Measurements from ENCODE around the gene PITPNC1.

The PITPNC1 gene

GRCh38 chr17:67442787-67443624 lies 65.9 kb downstream of the PITPNC1 start:
- no peak for TF ChIP-seq TAF1 (IDR thresholded peaks at IDR 0.05; ENCODE audit: borderline replicate concordance, insufficient read depth, low read length)
- no peak for TF ChIP-seq SIN3A (IDR thresholded peaks at IDR 0.05; ENCODE audit: borderline replicate concordance, insufficient read depth, low read length)
- no peak for TF ChIP-seq POLR2AphosphoS5 (IDR thresholded peaks at IDR 0.05; ENCODE audit: low read depth, low read length)
- TF ChIP-seq FOXP2 (optimal IDR thresholded peaks at IDR 0.05; ENCODE audit: borderline replicate concordance, extremely low read depth, extremely low read length, insufficient read depth), result no peak
- no peak for TF ChIP-seq REST (IDR thresholded peaks at IDR 0.05; ENCODE audit: insufficient read depth in 1 of 2, low read depth in 2 of 2, low read length in 2 of 2)

GRCh38 chr17:67443931-67444595 lies 67.0 kb downstream of the PITPNC1 start:
- peak; percentile 38; the same call in 1 of the 2 replicates for TF ChIP-seq POLR2AphosphoS5 (IDR thresholded peaks at IDR 0.05; ENCODE audit: low read depth, low read length)
- no peak for TF ChIP-seq TAF1 (IDR thresholded peaks at IDR 0.05; ENCODE audit: borderline replicate concordance, insufficient read depth, low read length)
- peak; percentile 11 for TF ChIP-seq FOXP2 (optimal IDR thresholded peaks at IDR 0.05; ENCODE audit: borderline replicate concordance, extremely low read depth, extremely low read length, insufficient read depth)

GRCh38 chr17:67448449-67448848 lies 71.4 kb downstream of the PITPNC1 start:
- no peak for TF ChIP-seq TAF1 (IDR thresholded peaks at IDR 0.05; ENCODE audit: borderline replicate concordance, insufficient read depth, low read length)
- no peak for TF ChIP-seq REST (IDR thresholded peaks at IDR 0.05; ENCODE audit: insufficient read depth in 1 of 2, low read depth in 2 of 2, low read length in 2 of 2)
- no peak for TF ChIP-seq FOXP2 (optimal IDR thresholded peaks at IDR 0.05; ENCODE audit: borderline replicate concordance, extremely low read depth, extremely low read length, insufficient read depth)
- no peak for TF ChIP-seq POLR2AphosphoS5 (IDR thresholded peaks at IDR 0.05; ENCODE audit: low read depth, low read length)
- TF ChIP-seq SIN3A (IDR thresholded peaks at IDR 0.05; ENCODE audit: borderline replicate concordance, insufficient read depth, low read length), result no peak

GRCh38 chr17:67449065-67449464 lies 72.0 kb downstream of the PITPNC1 start:
- no peak for TF ChIP-seq POLR2AphosphoS5 (IDR thresholded peaks at IDR 0.05; ENCODE audit: low read depth, low read length)
- TF ChIP-seq TAF1 (IDR thresholded peaks at IDR 0.05; ENCODE audit: borderline replicate concordance, insufficient read depth, low read length), result no peak
- TF ChIP-seq REST (IDR thresholded peaks at IDR 0.05; ENCODE audit: insufficient read depth in 1 of 2, low read depth in 2 of 2, low read length in 2 of 2), result no peak
- no peak for TF ChIP-seq FOXP2 (optimal IDR thresholded peaks at IDR 0.05; ENCODE audit: borderline replicate concordance, extremely low read depth, extremely low read length, insufficient read depth)
- TF ChIP-seq SIN3A (IDR thresholded peaks at IDR 0.05; ENCODE audit: borderline replicate concordance, insufficient read depth, low read length), result no peak

GRCh38 chr17:67449845-67450755 lies 73.0 kb downstream of the PITPNC1 start:
- TF ChIP-seq TAF1 (IDR thresholded peaks at IDR 0.05; ENCODE audit: borderline replicate concordance, insufficient read depth, low read length) (no peak), REST (IDR thresholded peaks at IDR 0.05; ENCODE audit: insufficient read depth in 1 of 2, low read depth in 2 of 2, low read length in 2 of 2) (no peak), FOXP2 (optimal IDR thresholded peaks at IDR 0.05; ENCODE audit: borderline replicate concordance, extremely low read depth, extremely low read length, insufficient read depth) (no peak), SIN3A (IDR thresholded peaks at IDR 0.05; ENCODE audit: borderline replicate concordance, insufficient read depth, low read length) (no peak), POLR2AphosphoS5 (IDR thresholded peaks at IDR 0.05; ENCODE audit: low read depth, low read length) (no peak)

Data from PFSK-1 (cell line).